ENCODE results near the gene EIF2S3.
"Not testable (repeated sequence)": the region's sequence is repeated elsewhere in the genome, so short reads cannot be mapped to it uniquely, and the experiment has no call there.

The EIF2S3 gene

GRCh38 chrX:24054182-24055042 lies at the start of gene EIF2S3:
EIF2S3 (plus strand) TSS chrX:24054956; CDS start chrX:24054969, 13 bp downstream.
- DNase-seq, result peak; percentile 76

GRCh38 chrX:24005028-24005427 lies 49.7 kb upstream of the EIF2S3 start:
- no peak for DNase-seq

GRCh38 chrX:24005867-24006266 lies 48.9 kb upstream of the EIF2S3 start:
- no peak for DNase-seq

GRCh38 chrX:24012266-24012665 lies 42.5 kb upstream of the EIF2S3 start:
- no peak for DNase-seq

GRCh38 chrX:24014388-24015018 lies 40.3 kb upstream of the EIF2S3 start:
- no peak for DNase-seq

- DNase-seq, result no peak
Observed at GRCh38 chrX:24017674-24018073, 37.1 kb upstream of the EIF2S3 start.

- no peak for DNase-seq
Observed at GRCh38 chrX:24018809-24019208, 35.9 kb upstream of the EIF2S3 start.

GRCh38 chrX:24019448-24019847 lies 35.3 kb upstream of the EIF2S3 start:
- DNase-seq, result no peak

- DNase-seq, result no peak
Observed at GRCh38 chrX:24020306-24020876, 34.4 kb upstream of the EIF2S3 start.

GRCh38 chrX:24023544-24023943 lies 31.2 kb upstream of the EIF2S3 start:
- no peak for DNase-seq

GRCh38 chrX:24023972-24024669 lies 30.6 kb upstream of the EIF2S3 start:
- DNase-seq, result no peak

GRCh38 chrX:24024819-24025740 lies 29.7 kb upstream of the EIF2S3 start:
- peak; percentile 74 for DNase-seq

GRCh38 chrX:24025741-24026403 lies 28.9 kb upstream of the EIF2S3 start:
- no peak for DNase-seq

- no peak for DNase-seq
Observed at GRCh38 chrX:24026432-24026831, 28.3 kb upstream of the EIF2S3 start.

- no peak for DNase-seq
Observed at GRCh38 chrX:24027086-24027485, 27.7 kb upstream of the EIF2S3 start, which contains the start of gene KLHL15. KLHL15 (minus strand) TSS chrX:24027186; CDS start chrX:24006693, 20,493 bp downstream.

GRCh38 chrX:24027985-24028384 lies 26.8 kb upstream of the EIF2S3 start:
- DNase-seq, result no peak

GRCh38 chrX:24030597-24030996 lies 24.2 kb upstream of the EIF2S3 start:
- DNase-seq, result no peak

- no peak for DNase-seq
Observed at GRCh38 chrX:24034485-24034884, 20.3 kb upstream of the EIF2S3 start.

- no peak for DNase-seq
Observed at GRCh38 chrX:24037729-24038128, 17.0 kb upstream of the EIF2S3 start.

- DNase-seq, result not testable (repeated sequence)
Observed at GRCh38 chrX:24046060-24046459, 8.7 kb upstream of the EIF2S3 start.

GRCh38 chrX:24049643-24050042 lies 5.1 kb upstream of the EIF2S3 start:
- not testable (repeated sequence) for DNase-seq
